ENCODE results near the gene ZNF45.
A peak's percentile ranks its signal among the peaks of the same experiment; 100 is the strongest.
"Not testable (repeated sequence)": the region's sequence is repeated elsewhere in the genome, so short reads cannot be mapped to it uniquely, and the experiment has no call there.

Gene ZNF45

GRCh38 chr19:43934985-43935708 is at the start of gene ZNF45:
ZNF45 (minus strand) TSS chr19:43935282; CDS start chr19:43922185, 13,097 bp downstream.
- DNase-seq: peak in 57 of 58 donors; percentile 41 to 94 (median 87)

DNA sequence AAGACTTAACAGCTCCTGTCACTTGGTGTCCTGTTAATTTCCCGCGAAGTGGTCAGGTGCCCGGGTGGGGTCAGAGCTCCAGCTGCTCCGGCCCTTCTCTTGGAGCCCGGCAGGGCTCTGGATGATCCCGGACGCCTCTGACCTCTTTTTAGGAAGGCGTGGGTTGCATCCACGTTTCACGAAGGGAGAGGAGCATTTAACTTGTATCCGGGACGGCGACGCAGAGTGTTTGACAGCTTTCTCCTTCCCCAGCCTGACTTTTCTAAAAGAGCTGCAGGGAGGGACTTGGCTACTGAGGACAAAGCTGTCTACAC is 49.6 kb upstream of the ZNF45 start:
- DNase-seq: peak in 1 of 58 donors; percentile 30

GRCh38 chr19:43983912-43984686 is 49.0 kb upstream of the ZNF45 start, which contains the start of gene ZNF155:
ZNF155 (plus strand) TSS chr19:43984188; CDS start chr19:43988544, 4,356 bp downstream.
- peak in 57 of 58 donors; percentile 55 to 98 (median 91) for DNase-seq

DNA sequence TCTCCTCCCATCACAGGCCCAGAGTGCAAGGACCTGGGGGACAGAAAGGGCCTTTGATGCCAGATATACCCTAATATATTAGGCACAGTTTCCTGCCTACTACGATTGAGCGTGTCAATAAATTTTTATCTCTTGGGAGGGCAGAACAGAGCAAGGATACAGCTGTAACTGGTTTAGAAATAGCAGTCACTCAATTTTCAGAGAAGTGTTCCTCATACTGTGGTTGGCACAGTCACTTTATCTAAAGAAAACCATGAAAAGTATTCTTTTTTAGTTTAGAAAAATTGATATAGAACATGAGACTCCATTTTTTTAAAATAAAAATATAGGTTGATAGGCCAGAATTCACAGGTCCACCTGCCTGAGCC is 48.4 kb upstream of the ZNF45 start:
- no peak for DNase-seq

- DNase-seq: no peak
Observed at GRCh38 chr19:43976732-43977131, 41.6 kb upstream of the ZNF45 start.

- DNase-seq: no peak
Observed at GRCh38 chr19:43966079-43966694, 31.1 kb upstream of the ZNF45 start.

GRCh38 chr19:43960411-43960810 is 25.3 kb upstream of the ZNF45 start:
- no peak for DNase-seq

DNA sequence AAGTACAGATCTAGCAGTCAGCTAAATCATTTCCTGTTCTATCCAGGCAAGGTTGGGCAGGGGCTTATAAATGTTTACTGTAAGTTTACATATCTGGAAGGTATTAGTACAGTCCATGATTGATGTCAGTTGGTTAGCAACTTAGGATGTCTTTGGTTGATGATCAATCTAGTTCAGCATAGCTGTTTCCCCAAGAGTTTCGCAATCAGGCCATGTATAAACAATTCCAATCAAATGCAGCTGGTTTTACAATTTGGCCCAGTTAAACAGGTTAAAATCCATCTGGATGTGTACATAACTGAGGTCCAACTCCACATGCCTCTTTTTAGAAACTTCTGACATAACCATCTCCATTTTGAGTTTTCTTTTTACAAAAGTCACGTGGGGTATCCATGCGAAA is 22.8 kb upstream of the ZNF45 start:
- no peak for DNase-seq

GRCh38 chr19:43956827-43957226 is 21.7 kb upstream of the ZNF45 start:
- no peak for DNase-seq

- DNase-seq: peak in 55 of 58 donors; percentile 14 to 93 (median 84)
Observed at GRCh38 chr19:43950834-43951645, 16.0 kb upstream of the ZNF45 start, which contains the start of gene ZNF221. ZNF221 (plus strand) TSS chr19:43951228; CDS start chr19:43962727, 11,499 bp downstream.

DNA sequence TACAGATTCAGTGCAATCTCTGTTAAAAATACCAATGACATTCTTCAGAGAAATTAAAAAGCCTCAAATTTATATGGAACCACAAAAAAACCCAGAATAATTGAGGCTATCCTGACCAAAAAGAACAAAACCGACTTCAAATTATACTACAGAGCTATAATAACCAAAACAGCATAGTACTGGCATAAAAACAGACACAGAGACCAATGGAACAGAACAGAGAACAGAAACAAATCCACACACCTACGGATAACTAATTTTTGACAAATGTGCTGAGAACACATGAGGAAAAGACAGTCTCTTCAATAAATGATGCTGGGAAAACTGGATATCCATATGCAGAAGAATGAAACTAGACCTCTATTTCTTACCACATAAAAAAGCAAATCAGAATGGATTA is 14.7 kb upstream of the ZNF45 start:
- DNase-seq: not testable (repeated sequence)

DNA sequence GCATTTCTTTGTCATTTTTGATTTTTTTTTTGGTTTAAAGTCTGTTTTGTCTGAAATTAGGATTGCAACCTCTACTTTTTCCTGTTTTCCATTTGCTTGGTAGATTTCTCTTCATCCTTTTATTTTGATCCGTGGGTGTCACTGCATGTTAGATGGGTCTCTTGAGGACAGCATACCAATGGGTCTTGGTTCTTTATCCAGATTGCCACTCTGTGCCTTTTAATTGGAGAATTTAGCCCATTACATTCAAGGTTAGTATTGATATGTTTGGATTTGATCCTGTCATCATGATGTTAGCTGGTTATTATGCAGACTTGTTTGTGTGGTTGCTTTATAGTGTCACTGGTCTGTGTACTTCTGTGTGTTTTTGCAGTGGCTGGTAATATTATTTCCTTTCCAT is 12.3 kb upstream of the ZNF45 start:
- DNase-seq: not testable (repeated sequence)

DNA sequence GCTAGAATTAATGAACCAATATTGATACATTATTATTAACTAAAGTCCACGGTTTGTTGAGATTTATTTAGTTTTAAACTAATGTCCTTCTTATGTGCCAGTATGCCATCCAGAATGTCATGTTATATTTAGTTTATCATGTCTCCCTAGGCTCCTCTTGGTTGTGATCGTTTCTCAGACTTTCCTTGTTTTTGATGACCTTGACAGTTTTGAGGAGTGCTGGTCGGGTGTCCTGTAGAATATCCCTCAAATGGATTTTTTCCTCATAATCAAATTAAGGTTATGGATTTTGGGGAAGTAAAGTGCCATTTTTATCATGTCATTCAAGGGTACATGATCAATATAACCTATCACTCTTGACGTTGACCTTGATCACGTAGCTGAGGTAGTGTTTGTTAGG is 6.1 kb upstream of the ZNF45 start:
- DNase-seq: no peak

GRCh38 chr19:43940719-43941118 is 5.6 kb upstream of the ZNF45 start:
- no peak for DNase-seq

- DNase-seq: no peak
Observed at GRCh38 chr19:43939557-43940260, 4.6 kb upstream of the ZNF45 start.

DNA sequence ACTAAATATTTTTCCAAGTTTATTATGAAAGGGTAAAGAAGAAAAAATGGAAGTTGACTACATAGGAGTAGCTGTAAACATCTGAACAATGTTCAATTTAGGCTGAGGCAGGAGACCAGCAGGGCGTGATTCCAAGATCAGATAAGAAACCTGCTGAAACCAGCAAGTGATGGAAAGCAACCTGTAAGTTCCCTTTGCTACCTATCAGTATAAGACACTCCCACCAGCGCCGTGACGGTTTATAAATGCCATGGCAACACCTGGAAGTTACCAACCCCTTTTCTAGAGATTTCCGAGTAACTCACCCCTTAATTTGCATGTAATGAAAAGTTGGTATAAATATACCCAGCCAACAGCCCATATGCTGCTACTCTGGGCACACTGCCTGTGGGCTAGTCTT is 1.1 kb upstream of the ZNF45 start:
- DNase-seq: no peak

- peak in 2 of 58 donors; percentile 0 to 1 for DNase-seq
Observed at GRCh38 chr19:43934055-43934984, 762 bp downstream of the ZNF45 start.

DNA sequence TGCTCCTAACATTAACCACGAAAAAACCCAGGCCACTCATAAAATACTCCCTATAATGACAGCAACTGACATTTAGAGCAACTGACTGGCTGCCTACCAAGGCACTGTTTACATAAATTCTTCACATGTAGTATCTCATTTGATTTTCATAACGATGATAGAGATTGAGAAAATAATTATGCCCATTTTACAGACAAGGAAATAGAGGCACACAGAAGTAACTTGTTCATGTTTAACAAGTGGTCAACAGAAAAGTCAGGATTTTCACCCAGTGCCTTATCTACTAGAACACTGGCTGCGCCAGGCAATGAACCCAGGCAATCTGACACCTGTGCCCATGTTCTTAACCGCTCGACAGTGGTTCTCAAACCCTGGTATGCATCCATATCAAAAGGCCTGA is 6.3 kb downstream of the ZNF45 start:
- no peak for DNase-seq

- DNase-seq: no peak
Observed at GRCh38 chr19:43923875-43924274, 11.2 kb downstream of the ZNF45 start.

Measured in anterior cingulate cortex (tissue), 58 donors.